HEK293T (cell line): ENCODE data around the gene TCP11L2.

ENCODE experiments used
- ARNT ChIP-seq: fragments of 450-650 bp; IDR thresholded peaks from 2 replicates; pipeline ENCODE4 v1.6.1; 2017; ENCODE audit warnings: mild to moderate bottlenecking
- BHLHE40 ChIP-seq: fragments of 450-650 bp; IDR thresholded peaks from 2 replicates; pipeline ENCODE4 v1.6.1; 2016; ENCODE audit warnings: mild to moderate bottlenecking, moderate library complexity, borderline replicate concordance
- FOXK2 ChIP-seq: fragments of 450-650 bp; IDR thresholded peaks from 2 replicates; pipeline ENCODE4 v1.6.1; 2016; ENCODE audit warnings: mild to moderate bottlenecking
- LEF1 ChIP-seq: fragments of 450-650 bp; IDR thresholded peaks from 2 replicates; pipeline ENCODE4 v1.6.1; 2017; ENCODE audit warnings: mild to moderate bottlenecking, borderline replicate concordance
- SP1 ChIP-seq: fragments of 450-650 bp; IDR thresholded peaks from 2 replicates; pipeline ENCODE4 v1.6.1; 2017
- SUZ12 ChIP-seq: fragments of 450-650 bp; IDR thresholded peaks from 2 replicates; pipeline ENCODE4 v1.6.1; 2016; ENCODE audit warnings: mild to moderate bottlenecking
- ZNF384 ChIP-seq: fragments of 450-650 bp; IDR thresholded peaks from 2 replicates; pipeline ENCODE4 v1.6.1; 2016

DNA sequence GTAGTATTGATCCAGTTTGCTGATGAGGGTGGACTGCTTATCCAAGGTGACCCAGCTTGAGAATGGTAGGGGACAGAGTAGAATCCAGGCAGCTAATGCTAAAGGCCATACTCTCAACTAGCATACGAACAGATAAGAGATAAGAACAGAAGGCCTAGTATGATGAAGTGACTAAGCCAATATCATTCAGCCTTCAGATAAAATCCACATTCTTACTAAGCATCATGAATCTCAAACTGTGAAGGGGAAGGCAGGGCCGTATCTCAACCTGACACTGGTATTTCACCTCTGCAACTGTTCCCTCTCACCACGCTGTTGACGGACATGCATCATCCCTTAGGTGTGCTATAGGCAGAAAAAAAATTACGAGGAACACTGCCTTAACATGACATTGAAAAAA lies 46.6 kb upstream of the TCP11L2 start:
- TF ChIP-seq BHLHE40 (no peak), ARNT (no peak), LEF1 (no peak), SP1 (no peak), FOXK2 (no peak), ZNF384 (no peak), SUZ12 (no peak)
